ENCODE measurements around the gene PRKN. TPM values are rescaled to one million over a fixed set of nuclear protein-coding genes. Genes with fewer than 3 reads are reported as not detected.

PRKN gene
- total RNA-seq, 1 experiment from 2014 or later = 0.46 TPM

DNA sequence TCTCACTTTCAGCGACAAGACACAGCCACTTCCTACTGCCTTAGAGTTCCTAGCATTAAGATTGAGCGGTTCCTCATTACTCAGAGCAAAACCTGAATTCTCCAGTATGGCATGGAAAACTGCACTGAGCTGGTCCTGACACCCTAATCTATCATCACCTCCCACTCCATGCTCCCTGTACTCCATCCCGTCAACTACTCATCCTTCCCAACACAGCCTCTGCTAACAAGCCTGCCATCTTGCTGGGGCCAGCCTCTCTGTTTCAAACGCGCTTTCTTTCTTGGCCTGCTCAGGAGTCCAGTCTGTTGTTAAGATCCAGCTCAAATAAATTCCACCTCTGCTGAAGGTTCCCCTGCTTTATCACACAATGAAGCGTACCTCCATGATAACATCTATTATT lies 12.0 kb downstream of the PRKN start:
- CTCF ChIA-PET = no interaction called here
- Histone ChIP-seq H3K27ac (ENCODE audit: low read length) (no peak overlapping the region), H3K27me3 (ENCODE audit: control insufficient read depth, insufficient read depth, low read length) (no peaks in the 10 kb centered on the region), H3K4me3 (ENCODE audit: low read depth in 2 of 2, low read length in 2 of 2) (no peak overlapping the region), H3K36me3 (ENCODE audit: control insufficient read depth, insufficient read depth, low read length) (no peaks in the 10 kb centered on the region), H3K9me3 (ENCODE audit: control insufficient read depth, insufficient read depth, low read depth, low read length) (no peaks in the 10 kb centered on the region), H3K4me1 (ENCODE audit: control insufficient read depth, insufficient read depth, low read length) (no peaks in the 10 kb centered on the region)
- BruUV-seq (replicated peaks) = no TSS peak
- in situ Hi-C loops (cut with HindIII; ENCODE audit: low pct_unique_long_range_greater_than_20kb, low sequenced_read_pairs) = no loop called here
- ATAC-seq = no peak
- DNase-seq (ENCODE audit: low read depth, low spot score) = no peak
- no peak for TF ChIP-seq SIN3A (IDR thresholded peaks at IDR 0.05; ENCODE audit: borderline replicate concordance, insufficient read depth, low read depth, low read length)
- TF ChIP-seq POLR2AphosphoS5 (IDR thresholded peaks at IDR 0.05; ENCODE audit: low read depth, low read length) = no peak
- no peak for TF ChIP-seq TCF7L2 (IDR thresholded peaks at IDR 0.05; ENCODE audit: low read depth, low read length)
- TF ChIP-seq, protein P1, sequence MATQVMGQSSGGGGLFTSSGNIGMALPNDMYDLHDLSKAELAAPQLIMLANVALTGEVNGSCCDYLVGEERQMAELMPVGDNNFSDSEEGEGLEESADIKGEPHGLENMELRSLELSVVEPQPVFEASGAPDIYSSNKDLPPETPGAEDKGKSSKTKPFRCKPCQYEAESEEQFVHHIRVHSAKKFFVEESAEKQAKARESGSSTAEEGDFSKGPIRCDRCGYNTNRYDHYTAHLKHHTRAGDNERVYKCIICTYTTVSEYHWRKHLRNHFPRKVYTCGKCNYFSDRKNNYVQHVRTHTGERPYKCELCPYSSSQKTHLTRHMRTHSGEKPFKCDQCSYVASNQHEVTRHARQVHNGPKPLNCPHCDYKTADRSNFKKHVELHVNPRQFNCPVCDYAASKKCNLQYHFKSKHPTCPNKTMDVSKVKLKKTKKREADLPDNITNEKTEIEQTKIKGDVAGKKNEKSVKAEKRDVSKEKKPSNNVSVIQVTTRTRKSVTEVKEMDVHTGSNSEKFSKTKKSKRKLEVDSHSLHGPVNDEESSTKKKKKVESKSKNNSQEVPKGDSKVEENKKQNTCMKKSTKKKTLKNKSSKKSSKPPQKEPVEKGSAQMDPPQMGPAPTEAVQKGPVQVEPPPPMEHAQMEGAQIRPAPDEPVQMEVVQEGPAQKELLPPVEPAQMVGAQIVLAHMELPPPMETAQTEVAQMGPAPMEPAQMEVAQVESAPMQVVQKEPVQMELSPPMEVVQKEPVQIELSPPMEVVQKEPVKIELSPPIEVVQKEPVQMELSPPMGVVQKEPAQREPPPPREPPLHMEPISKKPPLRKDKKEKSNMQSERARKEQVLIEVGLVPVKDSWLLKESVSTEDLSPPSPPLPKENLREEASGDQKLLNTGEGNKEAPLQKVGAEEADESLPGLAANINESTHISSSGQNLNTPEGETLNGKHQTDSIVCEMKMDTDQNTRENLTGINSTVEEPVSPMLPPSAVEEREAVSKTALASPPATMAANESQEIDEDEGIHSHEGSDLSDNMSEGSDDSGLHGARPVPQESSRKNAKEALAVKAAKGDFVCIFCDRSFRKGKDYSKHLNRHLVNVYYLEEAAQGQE (IDR thresholded peaks at IDR 0.05; ENCODE audit: insufficient read depth in 1 of 2, low read depth in 2 of 2, low read length in 1 of 2) = no peak
- TF ChIP-seq, protein P2, sequence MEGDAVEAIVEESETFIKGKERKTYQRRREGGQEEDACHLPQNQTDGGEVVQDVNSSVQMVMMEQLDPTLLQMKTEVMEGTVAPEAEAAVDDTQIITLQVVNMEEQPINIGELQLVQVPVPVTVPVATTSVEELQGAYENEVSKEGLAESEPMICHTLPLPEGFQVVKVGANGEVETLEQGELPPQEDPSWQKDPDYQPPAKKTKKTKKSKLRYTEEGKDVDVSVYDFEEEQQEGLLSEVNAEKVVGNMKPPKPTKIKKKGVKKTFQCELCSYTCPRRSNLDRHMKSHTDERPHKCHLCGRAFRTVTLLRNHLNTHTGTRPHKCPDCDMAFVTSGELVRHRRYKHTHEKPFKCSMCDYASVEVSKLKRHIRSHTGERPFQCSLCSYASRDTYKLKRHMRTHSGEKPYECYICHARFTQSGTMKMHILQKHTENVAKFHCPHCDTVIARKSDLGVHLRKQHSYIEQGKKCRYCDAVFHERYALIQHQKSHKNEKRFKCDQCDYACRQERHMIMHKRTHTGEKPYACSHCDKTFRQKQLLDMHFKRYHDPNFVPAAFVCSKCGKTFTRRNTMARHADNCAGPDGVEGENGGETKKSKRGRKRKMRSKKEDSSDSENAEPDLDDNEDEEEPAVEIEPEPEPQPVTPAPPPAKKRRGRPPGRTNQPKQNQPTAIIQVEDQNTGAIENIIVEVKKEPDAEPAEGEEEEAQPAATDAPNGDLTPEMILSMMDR (IDR thresholded peaks at IDR 0.05) = no peak
- intact Hi-C loops (cut with micrococcal nuclease; ENCODE audit: unreplicated experiment) = no loop called here
- POLR2A ChIA-PET = no interaction called here

DNA sequence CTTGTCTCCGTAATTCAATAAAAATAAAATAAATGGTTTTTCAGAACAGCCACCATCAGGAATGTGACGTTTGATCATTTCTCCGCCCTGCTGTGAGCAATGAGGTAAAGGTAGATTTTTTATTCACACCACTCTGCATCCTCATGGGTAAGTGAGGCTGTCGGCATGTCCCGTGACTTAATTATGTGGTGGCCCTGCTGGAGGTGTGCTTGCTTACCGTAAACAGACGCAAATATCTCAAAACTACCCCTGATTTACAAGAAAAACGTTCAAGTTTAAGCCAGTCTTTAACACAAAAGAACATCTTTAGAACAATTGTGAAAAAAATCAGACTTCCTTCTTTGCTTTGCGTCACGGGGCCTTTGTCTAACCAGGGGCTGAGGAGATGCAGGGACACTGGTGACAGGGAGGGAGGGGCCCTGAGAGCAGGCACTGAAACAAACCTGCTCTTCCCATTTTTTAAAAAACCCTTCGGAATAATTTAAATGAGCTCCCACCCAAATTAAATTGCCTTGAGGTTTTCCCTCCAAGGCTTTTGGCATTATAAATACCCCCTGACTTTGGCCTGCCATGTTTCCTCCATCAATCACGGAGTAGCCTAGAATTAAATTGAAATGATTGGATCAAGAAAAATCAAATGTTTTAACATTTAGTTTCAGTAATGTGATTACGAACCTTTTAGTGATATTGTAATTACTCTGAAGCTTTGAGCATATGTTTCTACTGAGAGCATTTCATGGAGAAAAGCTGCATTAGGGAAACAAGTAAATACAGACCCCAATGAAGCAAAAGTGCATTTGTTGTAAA lies 13.4 kb downstream of the PRKN start:
- CTCF ChIA-PET = no interaction called here
- Histone ChIP-seq H3K27me3 (ENCODE audit: control insufficient read depth, insufficient read depth, low read length) (no peaks in the 10 kb centered on the region), H3K9me3 (ENCODE audit: control insufficient read depth, insufficient read depth, low read depth, low read length) (no peaks in the 10 kb centered on the region), H3K4me3 (ENCODE audit: low read depth in 2 of 2, low read length in 2 of 2) (no peak overlapping the region), H3K4me1 (ENCODE audit: control insufficient read depth, insufficient read depth, low read length) (no peaks in the 10 kb centered on the region), H3K36me3 (ENCODE audit: control insufficient read depth, insufficient read depth, low read length) (no peaks in the 10 kb centered on the region), H3K27ac (ENCODE audit: low read length) (no peak overlapping the region)
- TF ChIP-seq TCF7L2 (IDR thresholded peaks at IDR 0.05; ENCODE audit: low read depth, low read length) = no peak
- no peak for TF ChIP-seq POLR2AphosphoS5 (IDR thresholded peaks at IDR 0.05; ENCODE audit: low read depth, low read length)
- TF ChIP-seq, protein P1 (IDR thresholded peaks at IDR 0.05; ENCODE audit: insufficient read depth in 1 of 2, low read depth in 2 of 2, low read length in 1 of 2) = no peak
- TF ChIP-seq, protein P2 (IDR thresholded peaks at IDR 0.05) = no peak
- TF ChIP-seq SIN3A (IDR thresholded peaks at IDR 0.05; ENCODE audit: borderline replicate concordance, insufficient read depth, low read depth, low read length) = no peak
- POLR2A ChIA-PET = no interaction called here
- no TSS peak for BruUV-seq (replicated peaks)
- no peak for ATAC-seq
- intact Hi-C loops (cut with micrococcal nuclease; ENCODE audit: unreplicated experiment) = no loop called here
- DNase-seq (ENCODE audit: low read depth, low spot score) = no peak
- in situ Hi-C loops (cut with HindIII; ENCODE audit: low pct_unique_long_range_greater_than_20kb, low sequenced_read_pairs) = no loop called here
